Esophagus squamous epithelium (tissue), 5 donors: Measurements from ENCODE around the gene NEU3. TPM values are rescaled to one million over a fixed set of nuclear protein-coding genes. Genes with fewer than 3 reads are reported as not detected.

Experiments
- DNase-seq: peaks from one replicate; lab custom pipeline; 2025; lab: John Stamatoyannopoulos, UW
- H3K27ac ChIP-seq, 4 donors: fragments of 200-600 bp; sonication (generic); one replicate each; pipeline ENCODE4 v1.5.1; 2016 to 2019; ENCODE audit warnings: mild to moderate bottlenecking in 1 of 4
- H3K27me3 ChIP-seq, 4 donors: fragments of 200-600 bp; sonication (generic); 1 replicate in 3 of 4; 2 replicates in 1 of 4; pipeline versions ENCODE4 v1.5.1 to v1.6.0; 2017 to 2021; ENCODE audit warnings: antibody characterized with exemption in 1 of 4
- H3K36me3 ChIP-seq, 3 donors: fragments of 200-600 bp; sonication (generic); one replicate each; pipeline ENCODE4 v1.5.1; 2016 to 2019
- H3K4me1 ChIP-seq, 3 donors: fragments of 200-600 bp; sonication (generic); one replicate each; pipeline ENCODE4 v1.5.1; 2017 to 2019
- H3K4me3 ChIP-seq, 4 donors: fragments of 200-600 bp; sonication (generic); 1 replicate in 3 of 4; 2 replicates in 1 of 4; pipeline ENCODE4 v1.5.1; 2016 to 2019; ENCODE audit warnings: mild to moderate bottlenecking in 2 of 4, moderate library complexity in 1 of 4
- H3K9me3 ChIP-seq, 3 donors: fragments of 200-600 bp; sonication (generic); one replicate each; pipeline ENCODE4 v1.5.1; 2016 to 2019
- POLR2A ChIP-seq, 4 donors: fragments of 450-650 bp; IDR thresholded peaks; one replicate each; pipeline ENCODE4 v1.6.1; 2017; ENCODE audit warnings: antibody characterized with exemption in 4 of 4, mild to moderate bottlenecking in 4 of 4, moderate library complexity in 3 of 4
- WGBS, 2 donors: methylation state at CpG; one replicate each; pipeline ENCODE4 v1.1.5; 2018; 5-methylcytosine and 5-hydroxymethylcytosine counted together
- intact Hi-C: fragments of 100-400 bp; cut with DNase I; formaldehyde crosslinking; loops from one replicate; pipeline ENCODE4 v1.15.0; 2022
- total RNA-seq, 4 donors: library from RNA; depleted of rRNA; stranded (reverse); fragments of >200 nt; gene quantifications; one replicate each; pipeline ENCODE4 v1.1.0, GENCODE V29; 2016
- TF ChIP-seq, protein P1 (sequence below), 6 experiments: fragments of 450-650 bp in 4 of 6; fragments of 200-600 bp in 2 of 6; sonication (generic) in 2 of 6; IDR thresholded peaks; one replicate each; pipeline ENCODE4 v1.5.1; 2016 to 2019; ENCODE audit warnings: antibody characterized with exemption in 6 of 6, mild to moderate bottlenecking in 4 of 6, moderate library complexity in 4 of 6
- donor health status: DM: yes; HTN: yes; CAD: no.

NEU3 gene
- total RNA-seq, 4 donors from 2014 or later, result 0.99 to 5.5 (median 4.2) TPM

DNA sequence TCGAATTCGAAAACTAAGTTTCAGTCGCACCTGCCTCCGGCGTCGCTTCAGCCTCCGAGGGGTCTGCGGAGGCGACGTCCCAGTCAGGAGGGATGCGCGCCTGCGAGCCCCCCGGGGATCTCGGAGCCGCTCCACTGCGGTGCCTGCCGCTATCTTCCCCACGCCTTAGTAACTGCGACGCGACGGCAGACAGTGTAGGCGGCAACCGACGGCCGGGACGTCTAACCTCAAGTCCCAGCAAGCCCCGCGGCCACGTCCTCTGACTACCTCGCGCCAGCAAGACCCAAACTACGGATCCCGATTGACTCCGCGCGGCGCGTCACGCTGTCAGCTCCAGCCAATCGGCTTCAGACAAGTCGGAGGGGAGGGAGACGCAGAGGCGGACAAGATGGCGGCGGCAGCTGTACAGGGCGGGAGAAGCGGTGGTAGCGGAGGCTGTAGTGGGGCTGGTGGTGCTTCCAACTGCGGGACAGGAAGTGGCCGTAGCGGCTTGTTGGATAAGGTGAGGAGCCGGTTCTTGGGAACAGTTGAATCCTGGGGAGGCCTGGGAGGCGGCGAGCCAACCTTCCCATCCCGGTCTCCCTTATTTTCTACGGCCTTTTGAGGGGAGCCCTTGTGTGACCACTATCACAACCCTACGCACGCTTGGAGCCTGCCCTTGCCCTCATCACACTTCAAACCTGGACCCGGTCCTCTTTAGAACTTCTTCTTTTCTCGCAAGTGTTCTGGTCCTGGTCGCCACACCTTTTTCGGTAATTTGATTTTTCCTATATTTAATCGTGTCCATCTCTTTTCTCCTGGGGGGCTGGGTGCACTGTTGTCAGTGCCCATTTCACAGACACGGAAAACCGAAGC, 39.6 kb upstream of the NEU3 start, which contains the start of the genes SPCS2 and XRRA1:
Gene SPCS2, plus strand, starts transcription at position 369 of the 855 bp plus-strand sequence. Its CDS starts 20 bp downstream, at position 389.
Gene XRRA1, minus strand, starts transcription at position 194 of the 855 bp plus-strand sequence. CDS start 8,213 bp downstream, outside the sequence.
- Histone ChIP-seq H3K36me3 (peaks cover 0 to 21% (median 0%) of the 10 kb centered on the region in 3 donors), H3K27me3 (no peaks in the 10 kb centered on the region), H3K4me3 (peak within 1 kb of the TSS; percentile 69 to 86 (median 84)), H3K4me1 (peaks cover 5 to 56% (median 21%) of the 10 kb centered on the region in 3 donors), H3K9me3 (no peaks in the 10 kb centered on the region), H3K27ac (peak within 1 kb of the TSS; percentile 86 to 90 (median 88))
- peak in 3 of 4 donors; percentile 58 to 85 (median 80) for TF ChIP-seq POLR2A (IDR thresholded peaks at IDR 0.05)
- TF ChIP-seq, protein P1, sequence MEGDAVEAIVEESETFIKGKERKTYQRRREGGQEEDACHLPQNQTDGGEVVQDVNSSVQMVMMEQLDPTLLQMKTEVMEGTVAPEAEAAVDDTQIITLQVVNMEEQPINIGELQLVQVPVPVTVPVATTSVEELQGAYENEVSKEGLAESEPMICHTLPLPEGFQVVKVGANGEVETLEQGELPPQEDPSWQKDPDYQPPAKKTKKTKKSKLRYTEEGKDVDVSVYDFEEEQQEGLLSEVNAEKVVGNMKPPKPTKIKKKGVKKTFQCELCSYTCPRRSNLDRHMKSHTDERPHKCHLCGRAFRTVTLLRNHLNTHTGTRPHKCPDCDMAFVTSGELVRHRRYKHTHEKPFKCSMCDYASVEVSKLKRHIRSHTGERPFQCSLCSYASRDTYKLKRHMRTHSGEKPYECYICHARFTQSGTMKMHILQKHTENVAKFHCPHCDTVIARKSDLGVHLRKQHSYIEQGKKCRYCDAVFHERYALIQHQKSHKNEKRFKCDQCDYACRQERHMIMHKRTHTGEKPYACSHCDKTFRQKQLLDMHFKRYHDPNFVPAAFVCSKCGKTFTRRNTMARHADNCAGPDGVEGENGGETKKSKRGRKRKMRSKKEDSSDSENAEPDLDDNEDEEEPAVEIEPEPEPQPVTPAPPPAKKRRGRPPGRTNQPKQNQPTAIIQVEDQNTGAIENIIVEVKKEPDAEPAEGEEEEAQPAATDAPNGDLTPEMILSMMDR (IDR thresholded peaks at IDR 0.05), result no peak
- 0% methylated on average over 20 to 23 of the region's 67 CpGs for WGBS, 2 donors
- intact Hi-C loops, result no loop called here
- DNase-seq, result peak; percentile 93

DNA sequence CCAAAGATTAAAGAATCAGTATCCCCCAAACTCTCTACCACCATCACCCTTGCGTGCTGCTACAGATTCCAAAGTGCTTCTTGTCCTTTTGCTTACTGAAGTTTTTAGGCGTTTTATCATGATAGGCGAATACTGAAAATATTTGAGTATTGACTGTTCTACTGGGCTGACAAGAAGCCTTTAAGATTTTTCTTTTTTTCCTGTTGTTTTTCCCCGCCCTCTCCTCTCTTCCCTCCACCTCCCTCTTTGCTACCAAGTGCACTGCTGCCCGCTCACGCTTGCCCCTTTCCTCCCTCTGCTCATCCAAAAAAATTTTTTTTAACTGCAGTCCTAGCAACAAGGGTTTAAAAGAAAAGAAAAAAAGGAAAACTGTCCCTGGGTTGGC, 39.0 kb upstream of the NEU3 start:
- Histone ChIP-seq H3K9me3 (no peaks in the 10 kb centered on the region), H3K4me1 (peaks cover 5 to 56% (median 21%) of the 10 kb centered on the region in 3 donors), H3K27ac (peak overlapping the region; percentile 86 to 90 (median 88)), H3K27me3 (no peaks in the 10 kb centered on the region), H3K4me3 (peak overlapping the region; percentile 69 to 86 (median 84)), H3K36me3 (peaks cover 0 to 20% (median 0%) of the 10 kb centered on the region in 3 donors)
- DNase-seq, result no peak
- intact Hi-C loops, result no loop called here
- TF ChIP-seq POLR2A (IDR thresholded peaks at IDR 0.05), result no peak
- TF ChIP-seq, protein P1 (IDR thresholded peaks at IDR 0.05), result no peak
- 0% methylated on average over 6 of the region's 6 CpGs for WGBS, 2 donors

DNA sequence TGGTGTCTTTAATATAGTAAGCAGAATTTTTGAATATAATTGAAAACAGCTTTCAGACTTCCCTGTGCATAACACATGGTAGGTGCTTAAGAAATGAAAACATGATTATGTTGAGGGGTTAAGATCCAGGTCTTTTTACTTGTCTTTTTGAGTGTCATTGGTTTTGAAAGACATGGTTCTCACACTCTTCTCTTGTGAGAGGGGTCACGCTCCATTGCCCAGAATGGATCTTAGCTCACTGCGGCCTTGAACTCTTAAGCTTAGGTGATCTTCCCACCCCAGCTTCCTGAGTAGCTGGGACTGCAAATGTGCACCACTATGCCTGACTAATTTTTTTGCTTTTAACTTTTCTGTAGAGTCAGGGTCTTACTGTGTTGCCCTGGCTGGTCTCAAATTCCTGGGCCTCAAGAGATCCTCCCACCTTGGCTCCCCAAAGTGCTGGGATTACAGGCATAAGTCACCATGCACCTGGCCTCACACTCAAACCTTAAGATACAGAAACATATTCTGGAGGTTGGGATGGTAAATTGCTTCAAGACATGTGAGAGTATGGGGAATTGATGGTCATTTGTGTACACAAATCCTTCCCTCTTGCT, 38.3 kb upstream of the NEU3 start:
- Histone ChIP-seq H3K27ac (peak overlapping the region in 1 of 4 donors; percentile 86), H3K4me1 (peaks cover 5 to 56% (median 21%) of the 10 kb centered on the region in 3 donors), H3K27me3 (no peaks in the 10 kb centered on the region), H3K9me3 (no peaks in the 10 kb centered on the region), H3K4me3 (peak overlapping the region; percentile 69 to 86 (median 84)), H3K36me3 (peaks cover 0 to 26% (median 0%) of the 10 kb centered on the region in 3 donors)
- intact Hi-C loops, result no loop called here
- TF ChIP-seq, protein P1 (IDR thresholded peaks at IDR 0.05), result no peak
- TF ChIP-seq POLR2A (IDR thresholded peaks at IDR 0.05), result no peak
- 65% methylated on average over 2 of the region's 2 CpGs for WGBS, 2 donors
- no peak for DNase-seq

DNA sequence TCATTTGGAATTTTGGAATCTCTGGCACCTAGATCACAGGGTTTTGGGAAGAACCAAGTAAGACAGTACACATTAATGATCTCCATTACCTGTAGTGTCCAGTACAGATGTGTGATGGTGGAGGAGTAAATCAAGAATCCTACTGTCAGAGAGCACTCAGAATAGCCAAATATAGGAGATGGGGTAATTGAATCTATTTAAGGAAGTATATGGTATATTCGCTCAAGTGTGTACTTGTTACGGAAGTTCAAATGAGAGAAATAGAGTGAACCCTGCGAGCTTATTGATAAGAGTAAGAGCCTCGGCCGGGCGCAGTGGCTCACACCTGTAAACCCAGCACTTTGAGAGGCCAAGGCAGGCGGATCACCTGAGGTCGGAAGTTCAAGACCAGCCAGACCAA, 37.5 kb upstream of the NEU3 start:
- TF ChIP-seq, protein P1 (IDR thresholded peaks at IDR 0.05), result no peak
- TF ChIP-seq POLR2A (IDR thresholded peaks at IDR 0.05), result no peak
- peaks cover 5 to 61% (median 21%) of the 10 kb centered on the region in 3 donors for H3K4me1 ChIP-seq
- whole genome bisulfite sequencing, 2 donors, result 74 to 93% methylated on average over 8 of the region's 8 CpGs
- no peaks in the 10 kb centered on the region for H3K27me3 ChIP-seq
- no peak overlapping the region for H3K27ac ChIP-seq
- intact Hi-C loops, result no loop called here
- no peaks in the 10 kb centered on the region for H3K9me3 ChIP-seq
- H3K4me3 ChIP-seq, result peak overlapping the region in 1 of 4 donors; percentile 30
- DNase-seq, result no peak
- H3K36me3 ChIP-seq, result peaks cover 0 to 26% (median 0%) of the 10 kb centered on the region in 3 donors
